Sciatic nerve (tissue), 2 donors: Measurements from ENCODE around the gene DFFA. TPM values are rescaled to one million over a fixed set of nuclear protein-coding genes. Genes with fewer than 3 reads are reported as not detected.
"Not testable (repeated sequence)": the region's sequence is repeated elsewhere in the genome, so short reads cannot be mapped to it uniquely, and the experiment has no call there.

Source experiments
- ATAC-seq: fragments of 200-7000 bp; cut with Tn5 transposase; one replicate; pipeline ENCODE4 v1.9.1; 2020; ENCODE audit warnings: mild to moderate bottlenecking, moderate library complexity
- DNase-seq: peaks from one replicate; pipeline ENCODE4 v3.0.0-alpha.2; 2020; ENCODE audit warnings: low spot score
- intact Hi-C: fragments of 100-400 bp; cut with DNase I; formaldehyde crosslinking; loops from one replicate; pipeline ENCODE4 v1.14.2; 2022
- total RNA-seq: library from RNA; stranded (reverse); fragmentation: NEBNext Ultra II Directional; extraction: Animal tissue kit (Norgen Biotek cat#: 25700); gene quantifications from one replicate; pipeline ENCODE4 v1.2.1, GENCODE V29; 2021
- donor health status: DM: no; HTN: no; CAD: no.
- donor health status: DM: no; HTN: no; CAD: no.

DFFA gene
- total RNA-seq, 1 donor from 2014 or later = 31.1 TPM

DNA sequence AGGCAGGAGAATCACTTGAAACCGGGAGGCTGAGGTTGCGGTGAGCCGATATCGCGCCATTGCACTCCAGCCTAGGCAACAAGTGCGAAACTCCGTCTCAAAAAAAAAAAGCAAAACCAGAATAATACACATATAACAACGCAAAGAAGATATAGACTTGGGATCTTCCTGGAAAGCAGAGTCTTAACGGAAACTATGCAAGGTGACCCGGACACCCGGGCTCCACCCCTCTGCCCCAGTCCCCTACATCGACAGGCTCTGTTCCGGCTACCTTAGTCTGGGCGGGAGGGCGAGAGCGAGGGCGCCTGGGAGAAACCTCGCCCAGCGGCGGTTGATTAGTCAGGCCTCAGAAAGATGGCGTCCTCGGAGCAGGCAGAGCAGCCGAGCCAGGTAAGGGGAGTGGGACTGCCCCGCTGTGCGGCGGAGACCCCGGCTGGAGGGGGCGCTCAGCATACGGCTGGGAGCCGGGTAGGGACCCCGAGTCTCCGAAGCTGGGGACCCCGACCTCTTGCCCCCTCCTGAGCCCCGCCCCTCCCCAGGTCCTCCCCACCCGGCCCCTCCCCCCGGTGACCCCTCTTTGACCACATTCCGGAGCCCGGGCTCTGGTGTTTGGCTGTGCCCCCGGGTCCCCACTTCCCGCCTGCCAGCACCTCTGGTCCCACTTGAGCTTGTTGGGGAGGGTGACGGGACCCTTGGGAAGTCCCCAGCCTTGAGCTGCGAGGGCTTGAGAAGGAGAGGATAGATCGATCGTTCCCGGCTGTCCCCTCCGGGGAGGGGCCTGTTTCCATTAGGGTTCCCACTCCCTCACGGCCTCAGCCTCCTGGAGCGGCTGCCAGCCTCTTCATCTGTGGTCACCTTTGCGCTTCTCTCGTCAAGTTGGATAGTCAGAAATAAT is 2.5 kb upstream of the DFFA start, which contains the start of gene PEX14:
PEX14 (plus strand) TSS at position 338 of the 895 bp plus-strand sequence; CDS start at position 355, 17 bp downstream.
- peak; percentile 89 for DNase-seq
- intact Hi-C loops = no loop called here
- peak; percentile 93 for ATAC-seq

DNA sequence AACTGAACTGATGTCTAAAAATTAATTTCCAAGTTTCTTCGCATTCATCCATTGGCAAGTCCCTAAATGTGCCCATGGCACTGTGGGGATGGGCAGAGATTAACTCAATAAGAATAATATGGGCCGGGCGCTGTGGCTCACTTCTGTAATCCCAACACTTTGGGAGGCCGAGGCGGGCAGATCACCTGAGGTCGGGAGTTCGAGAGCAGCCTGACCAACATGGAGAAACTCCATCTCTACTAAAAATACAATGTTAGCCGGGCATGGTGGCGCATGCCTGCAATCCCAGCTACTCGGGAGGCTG is 1.9 kb upstream of the DFFA start:
- intact Hi-C loops = not testable (repeated sequence)

DNA sequence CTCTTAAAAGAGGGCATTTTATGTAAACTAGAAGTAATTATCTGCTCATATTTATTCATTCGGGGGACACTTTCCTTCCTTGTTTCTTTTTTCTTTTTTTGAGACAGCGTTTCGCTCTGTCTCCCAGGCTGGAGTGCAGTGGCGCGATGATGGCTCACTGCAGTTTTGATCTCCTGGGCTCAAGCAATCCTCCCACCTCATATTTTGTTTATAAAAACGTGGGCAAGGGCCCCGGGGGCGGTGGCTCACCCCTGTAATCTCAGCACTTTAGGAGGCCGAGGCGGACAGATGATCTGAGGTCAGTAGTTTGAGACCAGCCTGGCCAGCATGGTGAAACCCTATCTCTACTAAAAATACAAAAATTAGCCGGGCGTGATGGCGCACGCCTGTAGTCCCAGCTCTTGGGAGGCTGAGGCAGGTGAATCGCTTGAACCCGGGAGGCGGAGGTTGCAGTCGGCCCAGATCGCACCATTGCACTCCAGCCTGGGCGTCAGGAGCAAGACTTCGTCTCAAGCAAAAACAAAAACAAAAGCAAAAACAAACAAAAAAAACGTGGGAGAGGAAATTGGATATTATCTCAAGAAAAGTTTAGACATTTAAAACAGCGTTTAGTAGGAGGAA is 926 bp upstream of the DFFA start:
- DNase-seq = no peak
- intact Hi-C loops = no loop called here
- ATAC-seq = no peak

More for the DNA sequence above, 1.9 kb upstream of the DFFA start:
- not testable (repeated sequence) for ATAC-seq, DNase-seq

DNA sequence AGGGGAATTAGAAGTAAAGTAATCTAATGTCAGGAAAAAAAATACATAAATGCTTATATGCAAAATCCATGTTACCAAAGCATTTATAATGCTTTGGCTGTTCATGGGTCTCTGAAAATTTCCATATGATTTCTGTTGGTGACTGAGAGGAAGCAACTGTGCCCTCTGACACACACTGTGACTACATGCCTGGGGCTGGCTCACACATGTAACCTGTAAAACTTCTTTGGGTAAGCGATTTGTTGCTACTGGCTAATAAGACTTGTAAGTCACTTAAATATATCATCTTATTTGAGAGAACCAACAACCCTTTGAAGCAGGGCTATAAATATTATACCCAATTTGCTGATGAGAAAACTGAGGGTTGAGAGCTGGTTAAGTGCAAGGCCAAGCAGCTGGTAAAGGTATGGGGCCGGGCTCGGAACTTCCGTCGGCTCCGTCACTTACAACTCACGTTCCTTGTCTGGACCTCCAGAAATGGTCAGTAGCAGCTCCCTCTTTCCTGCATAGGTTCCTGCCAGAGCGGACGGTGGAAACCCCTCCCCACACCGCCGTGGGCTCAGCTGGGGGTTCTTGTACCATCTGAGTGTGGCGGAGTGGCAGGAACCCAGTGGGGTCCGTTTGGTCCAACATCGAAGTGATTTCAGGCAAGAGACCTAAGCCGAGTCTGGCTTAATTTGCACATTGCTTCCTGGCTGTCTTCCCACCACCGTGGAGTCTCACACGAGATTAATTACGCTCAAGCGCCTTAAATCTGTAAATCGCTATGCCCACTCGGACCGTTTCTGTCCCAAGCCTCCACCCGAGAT is 714 bp downstream of the DFFA start:
- ATAC-seq (peak; percentile 1), DNase-seq (no peak)
- intact Hi-C loops = no loop called here

DNA sequence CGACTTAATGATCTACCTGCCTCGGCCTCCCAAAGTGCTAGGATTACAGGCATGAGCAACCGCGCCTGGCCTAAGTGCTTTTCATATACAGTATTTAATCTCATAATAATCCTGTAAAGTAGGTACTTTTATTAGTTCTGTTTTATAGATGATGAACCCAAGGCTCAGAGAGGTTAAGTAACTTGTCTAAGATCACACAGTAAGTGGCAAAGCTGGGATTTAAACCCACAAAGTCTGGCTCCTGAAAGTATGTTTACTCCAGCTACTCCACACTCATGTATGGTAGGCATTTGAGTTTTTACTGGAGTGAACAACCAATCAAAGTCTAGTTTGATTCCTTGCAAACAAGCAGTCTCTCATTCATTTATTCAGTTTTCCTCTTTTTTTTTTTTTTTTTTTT is 2.3 kb downstream of the DFFA start:
- ATAC-seq = no peak
- DNase-seq = no peak
- intact Hi-C loops = no loop called here

DNA sequence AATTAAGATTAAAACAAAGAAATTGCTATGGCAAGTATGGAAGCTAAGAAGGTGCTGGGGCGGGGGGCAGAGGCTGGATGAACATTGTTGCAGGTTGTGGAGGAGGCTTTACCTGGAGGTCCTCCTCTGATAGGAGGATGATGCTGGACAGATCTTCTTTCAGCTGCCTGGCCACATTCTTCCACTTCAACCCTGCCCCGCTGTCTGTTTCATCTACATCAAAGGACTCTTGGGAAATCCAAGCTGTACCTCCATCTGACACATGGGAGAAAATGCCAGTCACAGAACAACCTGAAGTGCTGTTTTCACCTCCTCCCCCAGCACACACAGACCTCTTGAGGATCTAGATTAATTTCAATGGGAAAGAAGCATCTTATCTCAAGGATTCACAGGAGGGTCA is 5.3 kb downstream of the DFFA start:
- ATAC-seq (no peak), DNase-seq (no peak)
- intact Hi-C loops = no loop called here

DNA sequence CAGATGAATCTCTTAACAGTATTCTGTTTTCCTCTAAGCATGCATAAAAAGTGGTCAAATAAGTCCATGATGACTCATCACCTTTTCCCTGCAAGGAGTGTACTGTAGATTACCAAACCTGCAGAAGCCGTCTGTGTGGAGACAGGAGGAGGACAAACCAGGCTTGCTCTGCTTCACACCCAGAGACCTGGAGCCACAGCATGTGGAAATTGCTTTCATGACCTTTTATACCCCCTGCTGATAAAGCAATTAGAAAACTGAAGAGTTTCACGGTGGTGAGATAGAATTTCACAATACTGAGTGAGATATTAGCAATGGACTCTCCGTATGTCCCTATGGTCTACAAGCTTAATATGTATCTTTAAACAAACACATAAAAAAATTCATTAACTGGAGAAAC is 13.1 kb downstream of the DFFA start:
- intact Hi-C loops = no loop called here
- DNase-seq = no peak
- ATAC-seq = no peak

DNA sequence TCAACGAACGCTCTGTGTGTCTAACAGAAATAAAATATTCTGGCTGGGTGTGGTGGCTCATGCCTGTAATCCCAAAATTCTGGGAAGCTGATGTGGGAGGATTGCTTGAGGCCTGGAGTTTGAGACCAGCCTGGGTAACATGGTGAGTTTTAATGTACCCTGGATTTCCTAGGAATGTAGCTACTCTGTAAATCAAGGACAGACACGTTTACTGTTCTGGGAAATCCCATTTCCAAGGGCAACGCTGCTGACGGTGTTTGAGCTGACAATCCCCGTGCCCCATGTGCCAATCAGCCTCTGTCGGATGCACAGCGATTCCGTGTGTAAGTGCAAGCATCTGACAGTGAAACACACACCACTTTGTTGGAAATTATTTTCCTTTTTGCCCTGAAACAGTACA is 14.5 kb downstream of the DFFA start:
- DNase-seq (no peak), ATAC-seq (no peak)
- intact Hi-C loops = no loop called here

DNA sequence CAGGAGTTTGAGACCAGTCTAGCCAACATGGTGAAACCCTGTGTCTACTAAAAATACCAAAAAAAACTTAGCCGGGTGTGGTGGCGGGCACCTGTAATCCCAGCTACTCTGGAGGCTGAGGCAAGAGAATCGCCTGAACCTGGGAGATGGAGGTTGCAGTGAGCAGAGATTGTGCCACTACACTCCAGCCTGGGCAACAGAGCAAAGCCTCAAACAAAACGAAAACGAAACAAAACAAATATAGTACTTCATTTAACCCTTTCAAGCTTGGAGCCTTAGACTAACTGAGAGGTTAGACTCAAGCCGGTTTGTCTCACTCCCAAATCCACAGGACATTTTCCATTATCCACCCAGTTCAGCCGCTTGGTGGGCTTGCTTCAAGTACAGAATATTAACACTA is 14.9 kb downstream of the DFFA start:
- intact Hi-C loops, ATAC-seq, DNase-seq: not testable (repeated sequence)

DNA sequence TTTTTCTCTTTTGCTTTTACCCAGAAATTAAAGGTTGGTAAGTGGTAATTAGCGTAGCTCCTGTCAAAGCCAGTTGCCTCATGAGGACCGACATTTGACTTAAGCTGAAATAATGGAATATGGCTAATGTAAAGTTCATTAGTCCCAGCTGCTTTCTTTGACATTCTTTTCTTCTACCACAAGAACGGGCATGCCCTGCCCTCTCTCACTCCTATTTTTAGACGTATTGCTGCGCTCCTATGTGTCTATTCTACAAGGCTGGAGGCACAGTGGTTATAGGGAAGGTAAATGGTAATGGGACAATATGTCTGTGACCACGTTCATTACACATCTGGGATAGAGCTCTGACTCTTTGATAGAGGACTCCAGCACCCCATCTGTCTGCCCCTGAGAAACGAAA is 15.7 kb downstream of the DFFA start:
- intact Hi-C loops = no loop called here
- DNase-seq = no peak

DNA sequence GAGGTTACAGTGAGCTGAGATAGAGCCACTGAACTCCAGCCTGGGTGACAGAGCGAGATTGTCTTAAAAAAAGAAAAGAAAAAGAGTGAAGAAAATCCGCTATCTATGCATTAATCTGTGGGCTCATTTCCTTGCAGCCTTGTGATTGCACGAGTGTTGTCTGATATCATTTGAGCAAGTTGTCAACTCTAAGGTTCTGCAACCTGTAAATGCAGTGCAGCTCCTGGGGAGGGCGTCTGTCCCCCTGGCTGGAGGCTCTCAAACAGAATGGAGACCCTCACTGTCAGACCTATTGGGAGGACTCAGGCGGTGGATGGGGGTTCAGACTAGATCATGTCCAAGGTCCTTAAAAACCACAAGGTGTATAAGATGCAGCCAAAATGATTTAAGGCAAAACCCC is 16.3 kb downstream of the DFFA start:
- no peak for DNase-seq
- intact Hi-C loops = no loop called here

More for the DNA sequence above, 15.7 kb downstream of the DFFA start:
- no peak for ATAC-seq

DNA sequence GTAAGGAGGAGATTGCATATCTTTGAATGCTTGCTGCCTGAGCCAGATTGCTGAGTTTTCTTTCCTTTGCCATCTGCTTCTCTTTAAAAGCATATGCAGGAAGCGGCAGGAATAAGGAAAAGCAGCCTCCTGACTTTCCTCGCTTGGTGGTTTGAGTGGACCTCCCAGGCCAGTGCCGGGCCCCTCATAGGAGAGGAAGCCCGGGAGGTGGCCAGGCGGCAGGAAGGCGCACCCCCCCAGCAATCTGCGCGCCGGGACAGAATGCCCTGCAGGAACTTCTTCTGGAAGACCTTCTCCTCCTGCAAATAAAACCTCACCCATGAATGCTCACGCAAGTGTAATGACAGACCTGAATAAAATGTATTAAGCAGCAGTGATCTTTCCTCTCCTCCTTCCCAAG is 21.0 kb downstream of the DFFA start:
- intact Hi-C loops = no loop called here
- ATAC-seq = peak; percentile 38

More for the DNA sequence above, 16.3 kb downstream of the DFFA start:
- no peak for ATAC-seq

DNA sequence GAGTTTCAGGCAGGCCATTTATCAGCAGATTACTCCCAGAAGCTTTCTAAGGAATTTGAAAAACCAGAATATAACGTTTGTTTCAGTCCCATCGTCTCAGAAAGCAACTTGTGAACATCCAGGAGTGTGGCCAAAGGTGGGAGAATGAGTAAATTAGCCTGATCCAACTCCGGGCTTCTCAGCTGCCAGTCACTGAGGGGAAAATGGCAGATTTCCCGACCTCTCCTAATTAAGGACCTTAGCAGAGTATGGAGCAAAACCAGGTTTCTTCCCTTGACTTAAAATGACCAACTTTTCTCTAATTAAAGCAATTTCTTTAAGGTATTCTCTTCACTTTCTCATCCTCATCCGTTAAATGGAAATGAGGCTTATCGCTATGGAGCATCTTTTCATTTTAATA is 21.5 kb downstream of the DFFA start:
- ATAC-seq = no peak
- no peak for DNase-seq

More for the DNA sequence above, 21.0 kb downstream of the DFFA start:
- no peak for DNase-seq

DNA sequence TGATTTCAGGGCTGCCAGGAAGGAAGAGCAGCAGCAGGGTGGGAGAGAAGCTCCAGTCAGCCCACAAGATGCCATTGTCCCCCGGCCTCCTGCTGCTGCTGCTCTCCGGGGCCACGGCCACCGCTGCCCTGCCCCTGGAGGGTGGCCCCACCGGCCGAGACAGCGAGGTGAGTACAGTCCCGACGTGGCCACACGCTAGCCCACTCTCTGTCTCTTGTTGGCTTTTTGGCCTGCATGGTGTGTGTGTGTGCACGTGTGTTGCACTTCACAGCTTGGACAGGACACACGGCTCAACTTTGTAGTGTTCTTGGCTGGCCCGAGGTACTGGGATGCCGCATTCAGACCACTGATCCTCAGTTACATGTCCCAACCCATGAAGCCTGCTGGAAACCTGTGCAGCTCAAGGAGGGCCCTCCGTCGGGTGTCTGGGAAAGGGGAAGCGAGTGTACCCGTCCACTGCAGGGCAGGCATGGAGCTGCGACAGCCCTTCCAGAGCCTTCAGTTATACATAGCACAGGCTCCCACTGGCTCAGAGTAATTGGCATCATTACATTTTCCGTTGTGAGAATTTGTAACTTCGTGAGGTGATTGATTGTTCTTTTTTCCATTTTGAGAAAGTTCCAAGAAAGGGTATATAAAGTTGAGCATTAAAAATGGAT is 22.0 kb downstream of the DFFA start:
- intact Hi-C loops = no loop called here
- DNase-seq (no peak), ATAC-seq (no peak)

More for the DNA sequence above, 21.5 kb downstream of the DFFA start:
- intact Hi-C loops = no loop called here

DNA sequence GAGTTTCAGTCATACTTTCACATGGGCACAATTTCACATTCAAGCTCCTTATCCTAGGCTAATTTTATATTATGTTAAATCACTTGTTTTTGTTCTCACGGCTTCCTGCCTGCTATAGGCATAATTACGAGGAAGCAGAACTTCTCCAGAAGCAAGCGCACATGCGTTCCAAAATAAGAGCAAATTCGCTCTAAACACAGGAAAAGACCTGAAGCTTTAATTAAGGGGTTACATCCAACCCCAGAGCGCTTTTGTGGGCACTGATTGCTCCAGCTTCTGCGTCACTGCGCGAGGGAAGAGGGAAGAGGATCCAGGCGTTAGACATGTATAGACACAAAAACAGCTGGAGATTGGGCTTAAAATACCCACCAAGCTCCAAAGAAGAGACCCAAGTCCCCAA is 22.6 kb downstream of the DFFA start, which contains the start of gene CORT:
CORT (plus strand) TSS at position 281 of the 400 bp plus-strand sequence. CDS start 193 bp downstream, outside the sequence.
- DNase-seq = no peak
- intact Hi-C loops = no loop called here
- no peak for ATAC-seq

DNA sequence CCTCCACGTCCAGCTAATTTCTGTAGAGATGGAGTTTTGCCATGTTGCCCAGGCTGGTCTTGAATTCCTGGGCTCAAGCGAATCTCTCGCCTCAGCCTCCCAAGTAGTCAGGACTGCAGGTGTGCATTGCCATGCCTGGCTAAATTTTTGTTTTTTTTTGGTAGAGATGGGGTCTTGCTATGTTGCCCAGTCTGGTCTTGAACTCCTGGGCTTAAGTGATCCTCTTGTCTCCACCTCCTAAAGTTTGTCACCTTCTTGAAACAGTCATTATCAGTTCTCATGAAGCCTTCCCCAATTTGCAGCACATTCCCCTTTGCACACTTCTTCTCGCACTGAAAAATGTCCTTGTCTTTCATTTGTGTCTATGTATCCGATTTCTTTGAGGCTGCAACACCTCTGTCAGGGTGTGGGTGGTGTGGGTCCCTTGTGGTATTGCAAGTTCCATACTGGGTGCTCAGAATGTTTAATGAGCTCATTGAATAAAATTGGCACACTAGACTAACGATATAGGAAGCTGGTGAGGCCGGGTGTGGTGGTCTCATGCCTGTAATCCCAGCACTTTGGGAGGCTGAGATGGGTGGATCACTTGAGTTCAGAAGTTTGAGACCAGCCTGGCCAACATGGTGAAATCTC is 25.4 kb downstream of the DFFA start:
- ATAC-seq = no peak
- DNase-seq = no peak
- intact Hi-C loops = no loop called here

DNA sequence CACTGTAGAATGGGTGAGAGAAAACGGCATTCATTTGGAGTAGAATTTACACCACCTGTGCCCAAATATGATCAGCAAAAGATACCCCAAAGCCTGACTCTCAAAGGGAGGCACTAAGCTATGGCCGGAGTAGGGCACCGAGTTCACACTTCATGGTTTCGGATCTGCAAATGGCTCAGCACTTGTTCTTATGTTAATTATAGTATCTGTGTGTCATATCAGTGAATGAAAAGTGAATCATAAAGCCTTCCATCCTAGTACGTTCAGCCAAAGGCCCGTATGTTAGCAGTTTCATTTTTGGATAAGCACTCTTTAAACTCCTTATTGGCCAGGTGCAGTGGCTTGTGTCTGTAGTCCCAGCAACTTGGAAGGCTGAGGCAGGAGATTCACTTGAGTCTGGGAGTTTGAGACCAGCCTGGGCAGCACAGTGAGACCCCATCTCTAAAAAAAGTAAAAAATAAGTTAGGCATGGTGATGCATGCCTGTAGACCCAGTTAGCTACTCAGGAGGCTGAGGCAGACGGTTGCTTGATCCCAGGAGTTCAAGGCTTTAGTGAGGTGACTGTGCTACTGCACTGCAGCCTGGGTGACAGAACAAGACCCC is 27.4 kb downstream of the DFFA start:
- DNase-seq (no peak), ATAC-seq (no peak)
- intact Hi-C loops = no loop called here

DNA sequence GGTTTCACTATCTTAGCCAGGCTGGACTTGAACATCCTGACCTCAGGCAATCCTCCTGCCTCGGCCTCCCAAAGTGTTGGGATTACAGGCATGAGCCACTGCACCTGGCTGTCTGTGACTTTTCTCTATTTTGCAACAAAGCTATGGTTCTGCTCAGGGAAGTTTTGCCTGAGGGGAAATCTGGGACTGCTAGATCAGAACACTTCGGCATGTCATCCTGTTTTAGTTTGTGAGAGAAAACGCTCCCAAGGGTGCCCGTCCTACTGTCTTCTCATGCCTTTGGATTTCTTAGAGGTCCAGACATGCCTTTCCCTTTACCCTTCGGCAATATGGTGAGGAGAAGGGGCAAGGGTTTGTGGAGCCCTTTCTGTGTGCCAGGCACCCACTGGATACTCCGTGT is 28.1 kb downstream of the DFFA start:
- DNase-seq (no peak), ATAC-seq (no peak)
- intact Hi-C loops = no loop called here
